MCF 10A (cell line): Measurements from ENCODE around the gene GNG2. TPM values are rescaled to one million over a fixed set of nuclear protein-coding genes. Genes with fewer than 3 reads are reported as not detected.
A peak's percentile ranks its signal among the peaks of the same experiment; 100 is the strongest.

ENCODE experiments used
- BruUV-seq: library from RNA; stranded (reverse); fragments of 400-500 nt; replicated peaks from 2 replicates; lab custom pipeline; 2021; lab: Mats Ljungman, UMichigan
- CTCF ChIA-PET: fragments of 300-600 bp; sonication (Branson Sonifier 250); formaldehyde crosslinking; extraction: SDS; loops from one replicate; lab custom pipeline; 2021; ENCODE audit warnings: antibody characterized with exemption, inconsistent platforms; lab: Yijun Ruan, JAX
- POLR2A ChIA-PET: fragments of 300-600, 350-650 bp; sonication (Branson Sonifier 250); formaldehyde crosslinking; extraction: SDS; loops from one replicate; lab custom pipeline; 2020; ENCODE audit warnings: antibody characterized with exemption, inconsistent platforms; lab: Yijun Ruan, JAX
- DNase-seq: peaks from one replicate; pipeline ENCODE4 v3.0.0-alpha.2; 2018; ENCODE audit not compliant: unreplicated experiment
- H3K27ac Mint-ChIP-seq: one replicate; pipeline ENCODE4 v1.8.0; 2022; ENCODE audit warnings: mild to moderate bottlenecking, low read depth, mixed read lengths; ENCODE audit not compliant: unreplicated experiment
- H3K27me3 Mint-ChIP-seq: one replicate; pipeline ENCODE4 v1.8.0; 2022; ENCODE audit warnings: mixed read lengths; ENCODE audit not compliant: insufficient read depth, unreplicated experiment
- H3K36me3 Mint-ChIP-seq: one replicate; pipeline ENCODE4 v1.8.0; 2022; ENCODE audit warnings: mild to moderate bottlenecking, moderate library complexity, mixed read lengths; ENCODE audit not compliant: insufficient read depth, unreplicated experiment
- H3K4me1 Mint-ChIP-seq: one replicate; pipeline ENCODE4 v1.8.0; 2022; ENCODE audit warnings: mixed read lengths; ENCODE audit not compliant: insufficient read depth, unreplicated experiment
- H3K4me3 Mint-ChIP-seq: one replicate; pipeline ENCODE4 v1.8.0; 2022; ENCODE audit warnings: mild to moderate bottlenecking, moderate library complexity, mixed read lengths; ENCODE audit not compliant: unreplicated experiment
- H3K9me3 Mint-ChIP-seq: one replicate; pipeline ENCODE4 v1.8.0; 2022; ENCODE audit warnings: mixed read lengths; ENCODE audit not compliant: unreplicated experiment
- CTCF ChIP-seq: fragments of 200-600 bp; IDR thresholded peaks from one replicate; pipeline ENCODE4 v1.8.0; 2022; ENCODE audit warnings: antibody characterized with exemption, mild to moderate bottlenecking; ENCODE audit not compliant: unreplicated experiment
- intact Hi-C: fragments of 100-400 bp; cut with micrococcal nuclease; formaldehyde crosslinking; loops from 2 replicates; pipeline ENCODE4 v1.14.1; 2022
- total RNA-seq: library from RNA; stranded (reverse); gene quantifications from 2 replicates; pipeline ENCODE4 v1.2.3, GENCODE V29; 2022

GNG2 gene
- total RNA-seq, 1 experiment from 2014 or later: 0.28 TPM

GRCh38 chr14:51993285-51993920 is 133.0 kb downstream of the GNG2 start:
- no peak overlapping the region for H3K4me3 Mint-ChIP-seq
- TF ChIP-seq CTCF: no peak
- CTCF ChIA-PET: interaction anchor here (0.8 to 2.5 kb wide), 5 partner anchors 13 to 307 kb away, joined by 3 to 9 read pairs (median 3); no protein-coding TSS in a partner anchor
- no peak for DNase-seq
- peaks cover 43% of the 10 kb centered on the region for H3K36me3 Mint-ChIP-seq
- H3K27me3 Mint-ChIP-seq: no peaks in the 10 kb centered on the region
- no peak overlapping the region for H3K27ac Mint-ChIP-seq
- H3K9me3 Mint-ChIP-seq: no peaks in the 10 kb centered on the region
- POLR2A ChIA-PET: no interaction called here
- intact Hi-C loops: loop anchor here (10.0 kb wide), 1 partner anchor 481 kb away; no protein-coding TSS in a partner anchor
- no TSS peak for BruUV-seq
- H3K4me1 Mint-ChIP-seq: peaks cover 26% of the 10 kb centered on the region

- peaks cover 64% of the 10 kb centered on the region for H3K36me3 Mint-ChIP-seq
- no peaks in the 10 kb centered on the region for H3K9me3 Mint-ChIP-seq
- peak; percentile 47 for TF ChIP-seq CTCF
- H3K4me1 Mint-ChIP-seq: peaks cover 26% of the 10 kb centered on the region
- ChIA-PET CTCF (interaction anchor here (0.6 to 2.7 kb wide), 22 partner anchors 8 to 482 kb away, joined by 3 to 12 read pairs (median 3); no protein-coding TSS in a partner anchor), POLR2A (interaction anchor here (0.7 to 1.2 kb wide), 2 partner anchors 10 to 84 kb away, joined by 3 to 4 read pairs; no protein-coding TSS in a partner anchor)
- intact Hi-C loops: loop anchor here (1.0 to 10.0 kb wide), 3 partner anchors 135 to 479 kb away; no protein-coding TSS in a partner anchor
- peak; percentile 51 for DNase-seq
- no TSS peak for BruUV-seq
- no peaks in the 10 kb centered on the region for H3K27me3 Mint-ChIP-seq
- H3K4me3 Mint-ChIP-seq: no peak overlapping the region
- peak overlapping the region; percentile 85 for H3K27ac Mint-ChIP-seq
Measured at GRCh38 chr14:51996148-51996746, 135.8 kb downstream of the GNG2 start.

- CTCF ChIA-PET: interaction anchor here (0.8 to 1.7 kb wide), 2 partner anchors 21 to 134 kb away, joined by 3 read pairs; no protein-coding TSS in a partner anchor
- Mint-ChIP-seq H3K4me1 (peaks cover 30% of the 10 kb centered on the region), H3K9me3 (no peaks in the 10 kb centered on the region), H3K4me3 (no peak overlapping the region), H3K27ac (no peak overlapping the region), H3K36me3 (peaks cover 73% of the 10 kb centered on the region), H3K27me3 (no peaks in the 10 kb centered on the region)
- no peak for TF ChIP-seq CTCF
- DNase-seq: no peak
- no TSS peak for BruUV-seq
- POLR2A ChIA-PET: interaction anchor here (0.6 kb wide), 2 partner anchors 292 to 604 kb away, joined by 3 to 4 read pairs; no protein-coding TSS in a partner anchor
- intact Hi-C loops: loop anchor here (10.0 kb wide), 1 partner anchor 476 kb away; no protein-coding TSS in a partner anchor
Measured at GRCh38 chr14:51998348-51998747, 137.9 kb downstream of the GNG2 start.

- Mint-ChIP-seq H3K4me3 (no peak overlapping the region), H3K4me1 (peaks cover 24% of the 10 kb centered on the region), H3K9me3 (no peaks in the 10 kb centered on the region), H3K27ac (no peak overlapping the region), H3K27me3 (no peaks in the 10 kb centered on the region), H3K36me3 (peaks cover 79% of the 10 kb centered on the region)
- intact Hi-C loops: loop anchor here (10.0 kb wide), 1 partner anchor 476 kb away; no protein-coding TSS in a partner anchor
- BruUV-seq: no TSS peak
- CTCF ChIA-PET: interaction anchor here (0.6 to 1.7 kb wide), 3 partner anchors 11 to 732 kb away, joined by 3 read pairs; no protein-coding TSS in a partner anchor
- no peak for TF ChIP-seq CTCF
- no peak for DNase-seq
- POLR2A ChIA-PET: no interaction called here
Measured at GRCh38 chr14:51999084-51999483, 138.7 kb downstream of the GNG2 start.
